Colon (tissue), 2 donors: ENCODE data around the gene PREP.
"Not testable (repeated sequence)": the region's sequence is repeated elsewhere in the genome, so short reads cannot be mapped to it uniquely, and the experiment has no call there.

Experiments
- FAIRE-seq: peaks from 2 replicates; lab custom pipeline; 2012; peaks lifted over from hg19 to GRCh38; lab: Jason Lieb, UNC
- donor health status: control.
- donor health status: control.

PREP gene

GRCh38 chr6:105402939-105403935 is at the start of gene PREP:
Gene PREP, minus strand, starts transcription at chr6:105403082. Its CDS starts 191 bp downstream, at chr6:105402891.
- no peak for FAIRE-seq

DNA sequence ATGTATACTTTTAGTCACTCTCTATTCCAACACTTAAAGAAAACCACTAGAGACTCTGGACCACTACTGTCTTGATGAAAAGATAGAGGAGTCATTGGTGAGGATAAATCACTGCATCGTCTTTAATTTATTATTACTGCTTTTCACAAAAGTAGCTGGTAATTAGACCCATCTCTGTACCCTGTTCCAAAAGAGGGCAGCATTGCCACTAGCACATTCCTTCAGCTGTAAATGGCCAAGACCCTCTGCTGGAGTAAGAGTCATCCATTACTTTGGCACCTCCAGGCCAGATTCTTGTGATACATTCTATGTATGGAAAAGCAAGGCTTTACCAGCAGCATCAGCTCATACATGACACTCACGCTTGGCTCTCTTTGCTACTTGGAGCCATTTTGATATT is 49.5 kb upstream of the PREP start:
- FAIRE-seq, result no peak

DNA sequence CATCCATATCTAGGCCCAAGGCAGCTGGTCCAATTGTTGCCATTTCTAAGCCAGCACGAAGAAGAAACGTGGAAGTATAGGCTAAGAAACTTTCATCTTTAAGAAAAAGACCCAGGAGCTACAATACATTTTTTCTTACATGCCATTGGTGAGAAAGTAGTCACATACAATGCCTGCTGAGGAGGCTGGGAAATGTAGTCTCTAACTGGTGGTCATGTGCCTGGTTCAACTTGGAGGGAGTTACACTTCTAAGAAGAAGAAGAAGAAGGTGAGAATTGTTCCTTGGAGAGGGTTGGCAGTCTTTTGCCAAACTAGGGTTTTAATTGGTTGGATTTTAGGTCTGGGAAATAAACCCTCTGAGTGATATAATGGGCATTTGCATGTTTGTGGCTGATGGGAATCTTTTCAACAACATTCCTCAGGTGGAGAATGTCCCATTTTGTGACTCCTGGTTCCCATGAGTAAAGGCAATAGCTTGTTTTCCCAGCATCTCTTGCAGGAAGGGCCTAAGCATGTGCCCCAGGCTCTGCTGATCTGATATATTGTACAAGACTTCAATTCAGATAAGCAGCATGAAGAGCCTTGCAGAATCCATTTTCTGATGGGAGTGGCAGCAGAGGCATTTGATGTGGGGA is 47.0 kb upstream of the PREP start:
- FAIRE-seq, result no peak

DNA sequence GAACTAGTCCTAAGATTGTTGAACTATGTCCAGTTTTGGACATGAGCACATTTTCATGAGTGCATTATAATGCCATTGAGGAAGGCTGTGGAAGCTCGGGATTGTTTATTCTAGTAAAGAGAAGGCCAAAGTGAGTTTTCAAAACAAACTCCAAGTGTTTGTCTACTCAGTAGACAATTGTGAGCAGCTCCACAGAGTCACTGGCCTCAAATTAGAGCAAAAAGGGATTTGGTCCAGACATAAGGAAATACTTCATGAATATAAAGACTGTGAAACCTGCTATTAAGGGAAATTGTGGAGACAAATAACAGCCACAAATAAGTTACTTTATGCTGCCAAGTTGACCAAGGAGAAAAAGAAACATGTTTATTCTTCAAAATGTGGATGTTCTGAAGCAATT is 42.6 kb upstream of the PREP start:
- no peak for FAIRE-seq

GRCh38 chr6:105443941-105444340 is 41.1 kb upstream of the PREP start:
- no peak for FAIRE-seq

- FAIRE-seq, result no peak
Measured at GRCh38 chr6:105442369-105442768, 39.5 kb upstream of the PREP start.

GRCh38 chr6:105437236-105437635 is 34.4 kb upstream of the PREP start:
- no peak for FAIRE-seq

- no peak for FAIRE-seq
Measured at GRCh38 chr6:105433723-105434122, 30.8 kb upstream of the PREP start.

DNA sequence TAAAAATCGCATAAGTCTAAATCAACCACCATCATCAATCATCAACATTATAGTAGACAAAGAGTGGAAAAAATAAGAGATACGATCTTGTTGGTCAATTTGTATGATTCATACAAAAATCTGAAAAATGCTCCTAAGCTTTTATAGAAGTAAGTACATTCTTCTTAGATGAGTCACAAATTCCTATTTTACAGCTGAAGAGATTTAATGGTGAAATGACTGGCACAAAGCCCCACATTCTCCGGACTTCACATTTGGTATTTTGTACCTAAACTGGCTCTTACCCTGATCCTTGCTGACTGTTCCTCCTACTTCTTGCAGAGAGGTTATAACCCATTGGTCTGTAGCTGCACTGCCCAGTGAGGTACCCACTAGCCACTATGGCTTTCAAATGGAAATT is 29.9 kb upstream of the PREP start:
- no peak for FAIRE-seq

- FAIRE-seq, result no peak
Measured at GRCh38 chr6:105431226-105431625, 28.3 kb upstream of the PREP start.

GRCh38 chr6:105430685-105431084 is 27.8 kb upstream of the PREP start:
- FAIRE-seq, result no peak

DNA sequence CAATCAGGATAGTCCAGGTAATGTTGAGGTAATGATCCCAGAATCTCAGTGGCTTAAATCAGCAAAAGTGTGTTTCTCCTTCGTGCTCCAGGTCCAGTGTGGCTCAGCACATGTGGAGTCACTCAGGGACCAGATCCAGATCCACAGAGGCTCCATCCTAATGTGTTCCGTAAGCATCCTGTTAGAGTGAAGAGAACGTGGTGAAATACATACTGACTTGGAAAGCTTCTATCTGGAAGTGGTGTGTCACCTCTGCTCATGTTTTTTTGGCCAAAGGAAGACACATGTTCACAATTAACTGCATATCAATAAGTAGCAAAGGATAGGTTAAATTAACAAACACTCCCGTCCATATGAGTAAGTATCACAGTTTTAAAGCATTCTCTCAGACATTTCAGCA is 26.8 kb upstream of the PREP start:
- no peak for FAIRE-seq

- no peak for FAIRE-seq
Measured at GRCh38 chr6:105428342-105428957, 25.6 kb upstream of the PREP start.

DNA sequence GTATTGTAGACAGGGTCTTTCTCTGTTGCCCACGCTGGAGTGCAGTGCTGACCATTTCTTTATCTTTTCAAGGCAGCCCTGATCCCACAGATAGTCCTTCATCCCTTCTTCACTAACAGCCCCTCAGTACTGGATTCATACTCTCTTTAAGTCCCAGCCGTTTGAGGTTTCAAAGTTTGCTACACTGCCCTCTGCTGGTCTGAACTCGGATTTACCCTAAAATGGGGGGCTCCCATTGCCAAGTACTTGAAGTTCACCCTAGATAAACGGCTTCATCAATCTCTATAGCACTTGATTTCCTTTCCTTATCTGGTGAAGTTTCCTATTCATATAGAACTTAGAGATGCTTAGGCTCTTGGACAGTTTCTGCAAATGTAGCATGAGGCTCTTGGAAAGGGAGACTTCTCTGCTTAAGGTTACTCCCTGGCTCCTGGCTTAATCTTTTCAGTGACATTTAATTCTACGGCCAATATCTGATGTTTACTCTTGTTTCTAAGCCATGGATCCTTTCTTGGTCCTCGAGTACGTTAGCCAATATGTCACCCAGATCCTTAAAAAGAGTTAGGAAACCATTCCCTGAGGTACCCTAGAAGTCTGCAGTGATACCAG is 21.4 kb upstream of the PREP start:
- no peak for FAIRE-seq

- not testable (repeated sequence) for FAIRE-seq
Measured at GRCh38 chr6:105416971-105417370, 14.1 kb upstream of the PREP start.

GRCh38 chr6:105409734-105410133 is 6.9 kb upstream of the PREP start:
- FAIRE-seq, result no peak

DNA sequence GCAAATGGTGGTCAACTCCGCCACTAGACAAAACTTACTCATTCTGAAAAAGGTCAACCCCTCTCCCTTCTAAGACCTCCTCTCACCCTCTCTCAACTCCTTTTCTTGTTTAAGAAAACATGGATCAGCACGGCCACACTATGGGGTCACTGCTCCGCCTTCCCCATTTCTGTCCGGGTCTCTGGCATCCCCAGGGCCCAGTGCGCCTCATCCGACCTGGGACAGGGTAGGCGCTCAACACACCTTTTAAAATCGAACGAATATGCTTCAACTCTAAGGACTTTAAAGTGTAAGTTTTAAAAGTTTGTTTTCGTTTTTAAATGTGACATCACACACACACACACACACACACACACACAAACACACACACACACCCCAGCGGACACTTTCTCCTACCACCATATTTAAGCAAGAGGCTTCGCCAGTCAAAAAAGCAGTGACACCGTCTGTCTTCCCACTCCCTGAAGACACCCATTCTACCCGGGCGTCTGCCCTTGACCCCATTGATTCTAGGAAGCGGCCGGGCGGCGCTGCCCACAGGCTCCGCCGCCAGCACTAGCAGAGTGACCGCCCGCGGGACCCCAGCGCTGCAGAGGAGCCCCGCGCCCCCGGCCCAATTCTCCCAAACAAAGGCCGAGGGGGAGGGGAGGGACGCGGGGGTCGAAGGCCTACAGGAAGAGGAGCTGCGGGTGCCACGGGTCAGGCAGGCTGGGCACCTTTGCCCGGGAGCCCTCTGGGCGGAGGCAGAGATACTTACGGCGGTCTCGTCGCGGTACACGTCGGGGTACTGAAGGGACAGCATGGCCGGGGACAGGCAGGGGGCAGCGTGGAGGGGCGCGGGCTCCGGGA is 568 bp downstream of the PREP start:
- no peak for FAIRE-seq

DNA sequence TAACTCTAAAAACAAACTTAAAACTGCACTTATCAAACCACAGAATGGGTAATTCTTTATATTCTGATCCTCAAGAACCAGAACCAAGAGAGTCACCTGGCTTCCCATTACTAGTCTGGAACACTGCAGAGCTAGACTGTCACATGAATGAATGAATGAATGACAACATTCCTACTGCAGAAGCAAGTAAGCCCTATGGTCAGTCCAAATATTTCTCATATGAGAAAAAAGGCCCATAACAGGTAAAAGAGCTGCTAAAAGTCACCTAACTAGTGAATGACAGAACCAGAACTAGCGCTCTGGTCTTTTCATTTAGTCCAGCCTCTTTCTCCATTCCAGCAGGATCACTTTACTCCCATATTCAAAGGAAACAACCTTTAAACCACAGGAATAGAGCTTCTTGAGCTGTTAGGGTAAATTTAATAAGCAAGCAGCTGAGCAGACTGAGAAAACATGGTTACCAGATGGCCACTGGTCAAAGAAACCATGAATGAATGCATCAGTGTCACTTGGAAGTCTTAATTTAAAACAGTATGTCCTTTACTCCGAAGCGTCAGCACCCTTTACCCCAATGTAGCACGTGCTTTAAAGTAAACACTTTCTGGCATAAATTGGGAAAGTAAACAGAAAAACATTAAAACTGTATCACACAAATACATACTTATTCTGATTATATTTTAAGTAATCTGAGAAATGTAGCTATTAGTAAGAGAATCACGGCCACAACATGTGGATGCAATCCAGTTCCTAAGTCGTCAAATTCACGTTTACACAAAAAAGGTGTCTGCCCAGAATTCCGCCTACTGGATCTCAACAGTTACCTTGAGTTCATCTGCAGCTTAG is 1.4 kb downstream of the PREP start:
- no peak for FAIRE-seq

DNA sequence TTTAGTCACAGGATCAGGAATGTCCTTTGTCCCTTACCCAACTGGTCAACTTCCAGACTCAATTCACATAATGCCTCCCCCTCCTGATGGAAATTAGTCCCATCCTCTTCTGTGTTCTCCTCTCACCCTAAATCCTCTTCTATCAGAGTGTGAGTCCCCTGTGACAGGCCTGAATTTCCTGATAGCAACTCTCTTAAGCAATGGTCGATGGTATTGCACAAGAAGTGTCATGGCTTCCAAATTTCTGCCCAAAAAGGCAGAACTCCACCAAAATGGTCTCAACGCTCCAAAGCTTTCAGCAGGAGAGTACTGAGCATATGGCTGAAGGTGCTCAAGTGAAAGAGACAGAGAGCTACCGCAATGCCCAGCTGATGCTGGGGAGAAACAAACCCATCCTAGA is 2.4 kb downstream of the PREP start:
- no peak for FAIRE-seq

DNA sequence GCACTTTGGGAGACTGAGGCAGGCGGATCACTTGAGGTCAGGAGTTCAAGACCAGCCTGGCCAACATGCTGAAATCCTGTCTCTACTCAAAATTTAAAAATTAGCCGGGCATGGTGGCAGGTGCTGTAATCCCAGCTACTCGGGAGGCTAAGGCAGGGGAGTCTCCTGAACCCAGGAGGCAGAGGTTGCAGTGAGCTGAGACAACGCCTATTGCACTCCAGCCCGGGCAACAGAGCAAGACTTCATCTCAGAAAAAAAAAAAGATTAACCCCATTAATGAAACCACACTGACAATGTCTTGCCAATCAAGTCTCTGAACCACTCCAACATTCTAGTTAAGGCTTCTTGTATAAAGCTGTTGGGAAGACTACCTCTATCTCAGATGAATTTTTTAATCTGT is 4.0 kb downstream of the PREP start:
- FAIRE-seq, result no peak

- FAIRE-seq, result no peak
Measured at GRCh38 chr6:105397987-105398386, 4.9 kb downstream of the PREP start.
